ENCODE results near the gene SGK1.

The SGK1 gene

GRCh38 chr6:134172706-134173365 lies 145.1 kb downstream of the SGK1 start:
- TF ChIP-seq CTCF (IDR thresholded peaks at IDR 0.05; ENCODE audit: insufficient read depth, low read depth, low read length, missing control alignments), result no peak
- peak overlapping the region; percentile 45; the same call in 1 of the 2 replicates for H3K4me3 ChIP-seq (ENCODE audit: low read depth, low read length)
- DNase-seq (ENCODE audit: low read depth), result no peak

- no peak for DNase-seq (ENCODE audit: low read depth)
- TF ChIP-seq CTCF (IDR thresholded peaks at IDR 0.05; ENCODE audit: insufficient read depth, low read depth, low read length, missing control alignments), result no peak
- no peak overlapping the region for H3K4me3 ChIP-seq (ENCODE audit: low read depth, low read length)
Observed at GRCh38 chr6:134172020-134172705, 145.7 kb downstream of the SGK1 start.

GRCh38 chr6:134171517-134171916 lies 146.4 kb downstream of the SGK1 start:
- H3K4me3 ChIP-seq (ENCODE audit: low read depth, low read length), result no peak overlapping the region
- TF ChIP-seq CTCF (IDR thresholded peaks at IDR 0.05; ENCODE audit: insufficient read depth, low read depth, low read length, missing control alignments), result no peak
- no peak for DNase-seq (ENCODE audit: low read depth)

- TF ChIP-seq CTCF (IDR thresholded peaks at IDR 0.05; ENCODE audit: insufficient read depth, low read depth, low read length, missing control alignments), result no peak
- DNase-seq (ENCODE audit: low read depth), result no peak
- H3K4me3 ChIP-seq (ENCODE audit: low read depth, low read length), result no peak overlapping the region
Observed at GRCh38 chr6:134170844-134171243, 147.1 kb downstream of the SGK1 start.

- H3K4me3 ChIP-seq (ENCODE audit: low read depth, low read length), result no peak overlapping the region
- no peak for TF ChIP-seq CTCF (IDR thresholded peaks at IDR 0.05; ENCODE audit: insufficient read depth, low read depth, low read length, missing control alignments)
- DNase-seq (ENCODE audit: low read depth), result no peak
Observed at GRCh38 chr6:134169871-134170486, 147.9 kb downstream of the SGK1 start.

- no peak overlapping the region for H3K4me3 ChIP-seq (ENCODE audit: low read depth, low read length)
- TF ChIP-seq CTCF (IDR thresholded peaks at IDR 0.05; ENCODE audit: insufficient read depth, low read depth, low read length, missing control alignments), result no peak
- no peak for DNase-seq (ENCODE audit: low read depth)
Observed at GRCh38 chr6:134168590-134169208, 149.2 kb downstream of the SGK1 start.

Measured in GM12865 (cell line).